ENCODE results near the gene HIPK2.

HIPK2 gene

GRCh38 chr7:139580435-139580834, 197.4 kb downstream of the HIPK2 start:
- DNase-seq: no peak

- no peak for DNase-seq
These were observed 201.4 kb downstream of the HIPK2 start for GRCh38 chr7:139576179-139576973.

DNA sequence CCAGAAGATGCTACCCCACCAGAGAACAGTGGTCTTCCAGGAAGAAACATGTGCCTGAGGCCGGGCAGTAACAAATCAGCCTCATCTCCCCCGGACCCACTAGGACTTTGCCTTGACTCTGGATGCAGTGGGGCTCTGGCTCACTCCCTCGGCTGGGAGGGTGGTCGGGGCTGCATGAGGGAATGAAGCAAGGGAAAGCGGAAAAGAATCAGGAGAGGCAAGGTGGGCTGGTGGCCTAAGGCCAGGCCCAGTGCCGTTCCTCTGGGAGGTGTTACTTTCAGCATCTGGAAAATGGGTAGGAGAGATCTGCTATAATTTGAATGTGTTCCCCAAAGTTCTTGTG, 202.5 kb downstream of the HIPK2 start:
- no peak for DNase-seq

- DNase-seq: no peak
These were observed 203.0 kb downstream of the HIPK2 start for GRCh38 chr7:139574618-139575337.

DNA sequence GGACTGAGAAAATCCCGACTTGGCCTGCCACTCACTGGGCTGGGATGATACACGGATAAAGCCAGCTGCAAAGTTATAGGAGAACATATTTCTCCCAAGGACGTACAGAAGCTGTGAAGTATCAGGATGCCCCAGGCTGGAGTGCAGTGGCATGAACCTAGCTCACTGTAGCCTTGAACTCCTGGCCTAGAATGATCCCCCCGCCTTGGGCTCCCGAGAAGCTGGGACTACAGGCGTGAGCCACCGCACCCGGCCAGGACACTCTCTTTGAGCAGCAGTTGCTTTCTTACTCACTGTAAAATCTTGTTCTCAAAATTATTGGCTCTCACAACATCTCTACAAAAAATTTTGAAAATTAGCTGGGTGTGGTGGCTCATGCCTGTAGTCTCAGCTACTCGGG, 203.9 kb downstream of the HIPK2 start:
- DNase-seq: no peak

- DNase-seq: no peak
These were observed 205.0 kb downstream of the HIPK2 start for GRCh38 chr7:139572704-139573385.

DNA sequence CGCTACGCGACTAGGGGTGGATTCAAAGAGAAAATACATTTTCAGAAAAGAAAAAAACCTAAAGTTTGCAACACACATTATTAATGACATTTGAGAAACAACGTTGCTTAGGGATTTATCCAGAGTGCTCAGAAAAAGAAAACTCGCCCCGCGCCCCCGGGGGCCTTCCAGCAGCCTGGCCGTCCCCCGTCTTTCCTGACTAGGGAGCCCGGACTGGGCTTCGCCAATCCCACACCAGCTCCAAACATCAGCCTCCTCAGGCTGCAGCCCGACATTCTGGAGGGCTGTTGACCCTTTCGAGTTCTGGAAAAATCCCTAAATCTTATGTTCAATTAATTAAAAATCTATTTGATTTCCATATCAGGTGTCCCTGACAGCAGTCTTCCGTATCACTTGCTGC, 205.7 kb downstream of the HIPK2 start:
- no peak for DNase-seq

DNA sequence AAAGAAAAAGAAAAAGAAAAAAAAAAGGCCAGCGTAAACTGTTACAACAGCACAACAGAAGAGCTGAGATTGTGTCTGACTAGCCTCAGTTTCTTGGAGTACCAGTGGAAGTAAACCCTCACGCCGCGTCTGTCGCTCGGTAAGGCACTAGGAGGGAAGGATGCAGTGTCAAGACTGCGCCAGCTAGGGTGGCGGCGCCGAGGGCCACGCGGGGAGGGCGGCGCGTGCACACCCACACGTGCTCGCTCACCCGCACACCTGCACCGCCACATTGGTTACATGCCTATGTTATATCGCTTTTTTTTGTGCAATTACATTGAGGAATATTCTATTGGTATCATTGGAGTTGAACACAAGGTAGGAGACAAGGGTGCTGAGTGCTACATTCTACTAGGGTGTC, 206.1 kb downstream of the HIPK2 start:
- DNase-seq: no peak

- DNase-seq: no peak
These were observed 206.6 kb downstream of the HIPK2 start for GRCh38 chr7:139571190-139571589.

GRCh38 chr7:139570626-139571025, 207.2 kb downstream of the HIPK2 start:
- DNase-seq: no peak

DNA sequence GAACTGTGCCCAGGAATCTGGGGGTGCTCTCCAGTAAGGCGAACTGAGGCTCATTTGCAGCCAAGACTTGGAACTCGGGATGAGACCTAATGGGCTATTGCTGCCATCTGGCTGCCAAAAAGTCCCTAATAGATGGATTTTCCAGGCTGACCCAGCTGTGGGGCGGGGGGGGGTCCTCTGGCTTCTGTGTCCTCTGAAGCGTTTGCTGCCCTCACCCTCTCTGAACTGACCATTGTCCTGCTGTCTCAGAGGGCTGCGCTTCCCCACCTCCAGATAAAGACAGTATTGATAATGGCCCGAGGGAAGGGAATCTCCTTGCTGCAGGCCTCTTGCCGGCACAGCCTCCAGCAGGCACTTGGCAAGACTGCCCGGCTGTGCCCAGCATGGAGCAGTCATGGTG, 207.7 kb downstream of the HIPK2 start:
- DNase-seq: no peak

DNA sequence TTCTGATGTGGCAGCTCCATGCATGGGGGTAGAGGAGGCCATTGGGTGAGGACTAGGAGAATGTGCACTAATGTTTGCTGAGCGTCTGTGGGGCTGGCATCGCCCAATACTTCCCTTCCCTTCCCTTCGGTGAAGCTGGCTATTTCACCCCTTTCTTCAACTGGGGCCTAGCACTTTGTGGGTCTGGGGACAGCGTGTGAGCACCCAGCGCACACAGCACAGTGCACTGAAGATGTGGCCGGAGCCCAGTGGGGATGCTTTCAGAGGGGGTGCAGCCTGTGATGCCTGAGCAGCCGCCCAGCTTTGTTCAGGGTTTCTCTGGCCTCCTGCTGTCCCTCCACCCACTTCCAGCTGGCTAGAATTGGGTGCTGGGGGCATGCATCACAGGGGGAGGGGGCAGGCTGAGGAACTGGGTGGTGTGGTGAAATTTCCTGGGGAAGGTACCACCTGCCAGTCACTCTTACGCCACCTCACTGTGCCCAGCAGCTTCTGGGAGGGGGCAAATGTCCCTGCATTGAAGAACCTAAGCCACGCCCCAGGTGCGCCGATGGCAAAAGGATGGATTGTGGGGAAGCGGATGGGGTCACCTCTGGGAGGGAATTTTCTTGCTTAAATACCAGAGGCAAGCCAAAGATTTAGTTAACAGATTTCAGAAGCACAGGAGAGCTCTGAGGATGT, 208.8 kb downstream of the HIPK2 start:
- DNase-seq: no peak

GRCh38 chr7:139568346-139568675, 209.5 kb downstream of the HIPK2 start:
- DNase-seq: no peak

GRCh38 chr7:139567647-139568345, 210.0 kb downstream of the HIPK2 start:
- no peak for DNase-seq

DNA sequence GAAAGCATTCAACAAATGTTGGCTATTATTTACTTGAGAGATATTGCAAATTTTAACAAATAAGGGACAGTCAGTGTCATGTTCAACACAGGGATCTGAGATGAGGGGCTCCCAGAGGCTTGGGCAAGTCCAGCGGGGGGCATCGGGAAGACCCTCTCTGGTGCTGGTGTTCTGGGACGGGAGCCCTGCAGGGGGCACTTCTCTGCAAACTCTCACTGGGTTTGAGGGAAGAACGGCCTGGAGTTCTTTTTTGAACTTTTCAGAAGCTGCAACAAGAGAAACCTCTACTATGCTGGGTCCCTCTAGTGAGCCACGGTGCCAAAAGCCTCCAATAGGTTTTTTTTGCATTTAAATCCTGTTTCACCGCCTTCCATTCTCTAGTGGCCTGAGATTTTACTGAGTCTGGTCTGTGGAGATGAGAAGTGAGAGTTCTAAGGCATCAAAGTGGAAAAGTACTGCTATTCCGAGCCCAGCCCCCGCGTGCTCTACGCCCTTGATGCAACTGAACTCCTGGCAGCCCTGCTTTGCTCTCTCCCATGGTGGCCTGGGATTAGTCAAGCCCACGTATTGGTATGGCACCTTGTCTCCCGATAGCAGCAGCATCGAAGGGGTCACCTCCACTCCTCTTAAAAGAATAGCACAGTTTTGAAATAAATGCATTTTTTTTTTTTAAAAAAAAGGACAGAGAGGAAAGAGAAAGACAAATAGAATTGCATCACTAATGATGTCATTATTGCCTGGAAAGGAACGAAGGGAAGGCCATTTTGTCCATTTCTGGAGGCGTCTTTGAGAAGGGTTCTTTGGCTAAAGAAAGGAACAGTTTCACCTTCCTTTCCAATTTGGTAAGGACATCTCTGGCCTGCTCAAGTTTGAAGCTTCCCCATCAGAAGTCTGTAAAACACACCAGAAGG, 210.8 kb downstream of the HIPK2 start:
- no peak for DNase-seq

DNA sequence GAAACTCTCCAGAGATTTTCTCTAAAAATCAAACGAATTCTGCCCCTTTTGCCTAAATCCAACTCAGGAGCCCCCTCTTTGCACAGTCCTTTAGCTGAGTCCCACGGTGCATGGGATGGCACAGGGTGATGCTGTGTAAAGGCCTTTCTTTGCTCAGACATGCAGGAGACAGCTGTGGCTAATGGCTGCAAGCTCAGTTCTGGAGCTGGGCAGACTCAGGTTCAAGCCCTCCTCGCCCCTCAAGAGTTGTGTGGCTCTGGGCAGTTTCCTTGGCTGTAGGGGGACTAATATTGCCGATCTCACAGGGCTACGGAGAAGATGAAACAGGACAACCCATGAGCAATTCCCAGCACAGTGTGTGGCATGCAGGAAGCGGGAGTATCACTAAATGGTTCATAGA, 211.7 kb downstream of the HIPK2 start:
- DNase-seq: no peak

DNA sequence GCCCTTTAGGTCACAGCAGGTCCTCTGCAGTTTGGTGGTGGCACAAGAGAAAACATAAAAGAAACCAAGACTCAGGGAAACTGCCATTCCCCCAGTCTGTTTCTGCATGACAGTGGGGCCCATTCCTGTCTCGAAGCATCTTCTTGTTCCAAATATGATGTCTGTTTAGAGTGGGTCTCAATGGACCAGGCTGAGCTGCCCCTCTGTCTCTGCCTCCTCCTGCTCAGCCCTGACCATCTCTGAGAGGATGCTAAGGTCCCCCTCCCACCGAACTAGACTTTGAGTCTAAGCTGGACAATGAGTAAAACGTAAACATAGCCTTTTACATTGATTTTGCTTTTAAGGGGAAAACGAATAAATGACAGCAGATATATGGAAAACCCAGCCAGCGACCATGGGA, 213.9 kb downstream of the HIPK2 start:
- DNase-seq: no peak

- no peak for DNase-seq
These were observed 214.7 kb downstream of the HIPK2 start for GRCh38 chr7:139562961-139563565.

GRCh38 chr7:139562491-139562890, 215.3 kb downstream of the HIPK2 start:
- no peak for DNase-seq

GRCh38 chr7:139560678-139561077, 217.1 kb downstream of the HIPK2 start:
- DNase-seq: peak; percentile 7

DNA sequence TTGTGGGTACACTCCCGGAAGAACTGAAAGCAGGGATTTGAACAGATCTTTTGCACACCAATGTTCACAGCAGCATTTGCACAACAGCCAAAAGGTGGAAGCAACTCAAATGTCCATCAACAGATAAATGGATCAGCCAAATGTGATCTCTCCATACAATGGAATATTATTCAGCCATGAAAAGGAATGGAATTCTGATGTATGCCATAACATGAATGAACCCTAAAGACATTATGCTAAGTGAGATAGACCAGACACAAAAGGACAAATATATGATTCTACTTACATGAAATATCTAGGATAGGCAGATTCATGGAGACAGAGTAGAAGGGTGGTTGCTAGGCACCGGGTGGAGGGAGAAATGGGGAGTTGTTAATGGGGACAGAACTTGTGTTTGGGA, 217.6 kb downstream of the HIPK2 start:
- DNase-seq: no peak

All from NCI-H146 (cell line).